GM21390 (cell line): ENCODE data around the gene CP.
"Not testable (repeated sequence)": the region's sequence is repeated elsewhere in the genome, so short reads cannot be mapped to it uniquely, and the experiment has no call there.

Experiments used
- ATAC-seq: cut with Tn5 transposase; IDR thresholded peaks from one replicate; pipeline ENCODE4 v1.9.1; 2021; ENCODE audit not compliant: unreplicated experiment

The CP gene

GRCh38 chr3:149221783-149222517, at the start of gene CP:
CP (minus strand) TSS chr3:149221829; CDS start chr3:149221792, 37 bp downstream.
- no peak for ATAC-seq

GRCh38 chr3:149270180-149270579, 48.6 kb upstream of the CP start:
- ATAC-seq: no peak

GRCh38 chr3:149269687-149270086, 48.1 kb upstream of the CP start:
- no peak for ATAC-seq

DNA sequence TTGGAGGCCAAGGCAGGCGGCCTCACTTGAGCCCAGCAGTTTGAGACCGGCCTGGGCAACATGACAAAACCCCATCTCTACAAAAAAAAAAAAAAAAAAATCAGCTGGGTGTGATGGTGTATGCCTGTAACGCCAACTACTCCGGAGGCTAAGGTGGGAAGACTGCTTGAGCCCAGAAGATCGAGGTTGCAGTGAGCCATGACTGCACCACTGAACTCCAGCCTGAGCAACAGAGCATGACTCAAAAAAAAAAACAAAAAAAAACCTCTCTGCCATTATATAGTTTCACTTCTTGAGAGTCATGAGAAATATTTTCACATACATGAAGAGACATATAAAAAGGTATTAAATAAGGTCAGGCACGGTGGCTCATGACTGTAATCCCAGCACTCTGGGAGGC, 45.9 kb upstream of the CP start:
- ATAC-seq: peak; percentile 65

DNA sequence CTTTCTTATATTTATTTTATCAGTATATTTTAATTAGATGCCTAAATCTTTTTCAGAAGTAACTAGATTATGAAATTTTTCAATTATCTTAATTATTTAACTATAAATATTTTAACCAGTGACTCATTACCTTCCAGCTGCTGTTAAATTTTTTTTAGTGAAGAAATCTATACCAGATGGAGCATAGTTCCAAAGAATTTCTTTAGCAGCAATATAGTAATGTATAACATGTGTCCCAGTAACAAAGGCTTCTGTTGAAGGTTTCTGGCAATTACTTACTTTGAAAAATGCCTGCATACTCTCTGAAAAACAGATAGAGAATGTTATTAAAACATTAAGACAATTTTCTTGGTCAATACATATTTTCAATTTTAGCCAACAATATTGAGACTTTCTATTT, 45.1 kb upstream of the CP start:
- no peak for ATAC-seq

GRCh38 chr3:149263856-149264255, 42.2 kb upstream of the CP start:
- no peak for ATAC-seq

GRCh38 chr3:149258714-149259113, 37.1 kb upstream of the CP start:
- no peak for ATAC-seq

GRCh38 chr3:149258298-149258697, 36.7 kb upstream of the CP start:
- ATAC-seq: no peak

- no peak for ATAC-seq
Measured at GRCh38 chr3:149252272-149252671, 30.6 kb upstream of the CP start.

GRCh38 chr3:149251186-149251585, 29.6 kb upstream of the CP start:
- ATAC-seq: no peak

- ATAC-seq: peak; percentile 58
Measured at GRCh38 chr3:149247929-149248691, 26.5 kb upstream of the CP start.

GRCh38 chr3:149247008-149247710, 25.5 kb upstream of the CP start:
- ATAC-seq: no peak

GRCh38 chr3:149245738-149246451, 24.3 kb upstream of the CP start:
- peak; percentile 69 for ATAC-seq

GRCh38 chr3:149243540-149243939, 21.9 kb upstream of the CP start:
- ATAC-seq: peak; percentile 35

GRCh38 chr3:149239357-149239936, 17.8 kb upstream of the CP start:
- ATAC-seq: no peak

DNA sequence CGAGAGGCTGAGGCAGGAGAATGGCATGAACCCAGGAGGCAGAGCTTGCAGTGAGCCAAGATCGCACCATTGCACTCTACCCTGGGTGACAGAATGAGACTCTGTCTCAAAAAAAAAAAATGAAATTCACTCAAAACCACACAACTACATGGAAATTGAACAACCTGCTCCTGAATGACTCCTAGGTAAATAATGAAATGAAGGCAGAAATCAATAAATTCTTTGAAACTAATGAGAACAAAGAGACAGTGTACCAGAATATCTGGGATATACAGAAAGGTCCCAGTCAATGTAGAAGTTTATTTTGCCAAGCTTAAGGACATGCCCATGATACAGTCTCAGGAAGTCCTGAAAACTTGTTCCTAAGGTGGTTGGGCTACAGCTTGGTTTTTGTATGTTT, 16.6 kb upstream of the CP start:
- ATAC-seq: not testable (repeated sequence)

- ATAC-seq: no peak
Measured at GRCh38 chr3:149235599-149236424, 14.2 kb upstream of the CP start.

DNA sequence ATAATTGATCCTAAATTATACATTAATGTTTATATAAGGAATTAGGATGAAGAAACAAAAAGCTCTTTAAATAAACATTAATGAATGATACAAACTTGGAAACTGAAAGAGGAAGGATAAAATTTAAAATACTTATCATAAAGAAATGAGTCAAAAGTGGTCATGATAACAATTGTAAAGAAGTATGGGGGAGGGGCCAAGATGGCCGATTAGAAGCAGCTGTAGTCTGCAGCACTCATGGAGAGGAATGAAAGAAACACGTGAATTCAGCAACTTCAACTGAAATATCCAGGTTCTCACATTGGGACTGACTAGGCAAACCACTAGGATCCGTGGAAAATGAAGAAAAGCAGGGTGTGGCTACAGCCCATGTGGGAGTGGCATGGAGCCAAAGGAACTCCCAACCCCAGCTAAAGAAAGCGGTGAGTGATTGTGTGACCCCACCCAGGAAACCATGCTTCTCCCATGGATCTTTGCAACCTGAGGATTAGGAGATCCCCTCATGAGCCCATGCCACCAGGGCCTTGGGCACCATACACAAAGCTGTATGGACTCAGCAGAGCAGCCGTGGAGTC, 13.1 kb upstream of the CP start:
- no peak for ATAC-seq

GRCh38 chr3:149233323-149233722, 11.7 kb upstream of the CP start:
- ATAC-seq: no peak

DNA sequence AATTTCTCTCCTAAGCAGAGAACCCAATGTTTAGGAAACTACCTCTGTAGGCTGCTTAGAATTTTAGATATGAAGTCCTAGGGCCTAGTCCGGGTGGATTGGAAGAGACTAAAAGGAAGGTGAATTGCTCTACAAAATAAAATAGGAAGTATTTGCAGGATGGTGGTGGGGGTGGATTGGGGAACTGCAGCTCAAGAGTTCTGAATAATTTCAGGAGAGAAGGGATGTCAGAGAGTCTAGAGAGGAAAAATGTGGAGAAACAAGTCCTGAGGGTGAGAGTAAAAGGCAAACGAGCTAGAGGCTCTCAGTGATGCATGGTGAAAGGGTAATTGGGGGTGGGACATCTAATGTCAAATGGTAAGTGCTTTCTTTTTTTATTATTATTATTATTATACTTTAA, 10.2 kb upstream of the CP start:
- no peak for ATAC-seq
